HG03060 (cell line): ENCODE data around the gene HLA-B.
A peak's percentile ranks its signal among the peaks of the same experiment; 100 is the strongest.
"Not testable (repeated sequence)": the region's sequence is repeated elsewhere in the genome, so short reads cannot be mapped to it uniquely, and the experiment has no call there.

Experiments used
- ATAC-seq: cut with Tn5 transposase; IDR thresholded peaks from one replicate; pipeline ENCODE4 v1.9.1; 2021; ENCODE audit warnings: low read depth, moderate number of reproducible peaks; ENCODE audit not compliant: unreplicated experiment

The HLA-B gene

DNA sequence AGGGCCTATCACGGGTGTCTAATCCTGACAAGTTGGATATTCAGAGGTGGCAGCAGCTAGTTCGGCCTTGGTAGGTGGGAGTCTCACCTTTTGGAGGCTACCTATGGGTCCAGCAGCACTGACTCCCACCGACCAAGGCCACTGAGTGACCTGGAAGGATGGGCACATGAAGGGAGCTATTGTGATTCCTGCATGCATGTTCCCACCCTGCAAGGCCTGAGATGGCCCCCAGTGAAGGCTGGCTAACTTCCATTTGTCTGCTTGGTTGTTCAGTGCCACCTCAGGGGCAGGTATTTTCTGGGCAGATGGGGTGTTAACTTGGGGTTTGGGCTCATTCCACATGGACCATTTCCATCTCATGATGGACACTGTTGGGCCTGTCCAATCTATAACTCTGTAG, 28.1 kb upstream of the HLA-B start:
- ATAC-seq = no peak

DNA sequence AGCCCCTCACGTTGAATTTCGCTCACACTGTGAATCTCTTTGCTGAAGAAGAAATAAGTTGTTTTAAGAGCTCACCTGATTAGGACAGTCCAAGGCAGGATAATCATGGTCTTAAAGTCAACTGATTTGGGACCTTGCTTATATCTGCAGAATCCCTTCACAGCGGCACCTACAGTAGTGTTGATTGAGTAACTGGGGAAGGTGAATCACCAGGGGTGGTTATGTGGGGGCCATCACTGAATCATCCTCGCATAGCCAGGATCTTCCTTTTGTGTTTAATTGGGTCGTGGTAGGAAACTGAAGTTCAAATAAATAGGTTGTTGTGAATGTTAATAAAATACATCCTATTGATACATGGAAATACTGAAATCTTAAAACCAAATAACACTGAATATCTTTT, 26.2 kb upstream of the HLA-B start:
- ATAC-seq = no peak

DNA sequence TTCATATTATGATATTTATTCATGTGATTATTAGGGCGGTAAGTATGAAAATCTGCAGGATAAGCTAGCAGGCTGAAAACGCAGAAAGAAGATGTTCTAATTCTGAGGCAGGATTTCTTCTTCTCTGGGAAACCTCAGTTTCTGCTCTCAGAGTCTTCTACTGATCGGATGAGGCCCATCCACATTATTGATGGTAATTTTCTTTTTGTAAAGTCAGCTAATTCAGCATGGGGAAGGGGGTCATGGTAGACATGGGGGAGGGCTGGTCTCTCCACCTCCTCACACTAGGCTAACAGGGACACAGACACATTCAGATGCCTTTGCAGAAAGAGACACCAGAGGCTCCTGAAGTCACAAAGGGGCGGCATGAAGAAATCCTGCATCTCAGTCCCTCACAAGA, 24.7 kb upstream of the HLA-B start:
- no peak for ATAC-seq

DNA sequence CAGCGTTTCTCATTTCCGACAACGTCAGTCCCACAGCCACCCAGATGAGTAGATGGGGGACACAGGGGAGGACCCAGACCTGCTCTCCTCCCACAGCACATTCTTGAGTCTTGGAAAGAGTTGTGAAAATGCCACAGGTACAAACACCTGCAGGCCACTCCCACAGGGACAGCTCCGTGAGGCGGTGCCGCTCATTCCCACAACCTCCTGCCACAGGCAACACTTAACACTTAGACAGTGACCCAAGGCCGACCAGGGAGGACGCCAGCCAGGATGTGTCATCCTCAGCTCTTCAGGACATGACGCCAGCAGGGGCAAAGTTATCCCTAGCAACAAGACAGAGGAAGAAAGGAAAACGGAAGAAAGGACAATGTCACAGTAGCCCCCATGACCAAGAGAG, 22.9 kb upstream of the HLA-B start:
- ATAC-seq = no peak

DNA sequence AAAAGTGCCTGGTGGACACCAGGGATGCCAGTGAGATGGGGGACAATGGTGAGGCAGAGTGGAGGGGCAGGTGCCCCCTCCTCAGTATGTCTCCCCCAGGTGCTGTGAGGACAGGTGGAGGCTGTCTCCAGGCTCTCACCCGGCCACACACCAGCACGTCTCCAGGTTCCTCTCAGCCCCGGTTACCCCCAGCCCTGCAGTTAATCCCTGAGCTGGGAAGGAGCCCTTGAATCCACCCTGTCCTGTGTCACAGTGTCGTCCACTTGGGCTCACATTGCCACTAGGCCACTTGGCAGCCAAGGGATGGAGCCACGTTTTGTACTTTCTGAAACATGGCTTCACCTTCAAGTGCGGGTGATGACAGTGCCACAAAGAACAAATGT, 21.7 kb upstream of the HLA-B start:
- no peak for ATAC-seq

DNA sequence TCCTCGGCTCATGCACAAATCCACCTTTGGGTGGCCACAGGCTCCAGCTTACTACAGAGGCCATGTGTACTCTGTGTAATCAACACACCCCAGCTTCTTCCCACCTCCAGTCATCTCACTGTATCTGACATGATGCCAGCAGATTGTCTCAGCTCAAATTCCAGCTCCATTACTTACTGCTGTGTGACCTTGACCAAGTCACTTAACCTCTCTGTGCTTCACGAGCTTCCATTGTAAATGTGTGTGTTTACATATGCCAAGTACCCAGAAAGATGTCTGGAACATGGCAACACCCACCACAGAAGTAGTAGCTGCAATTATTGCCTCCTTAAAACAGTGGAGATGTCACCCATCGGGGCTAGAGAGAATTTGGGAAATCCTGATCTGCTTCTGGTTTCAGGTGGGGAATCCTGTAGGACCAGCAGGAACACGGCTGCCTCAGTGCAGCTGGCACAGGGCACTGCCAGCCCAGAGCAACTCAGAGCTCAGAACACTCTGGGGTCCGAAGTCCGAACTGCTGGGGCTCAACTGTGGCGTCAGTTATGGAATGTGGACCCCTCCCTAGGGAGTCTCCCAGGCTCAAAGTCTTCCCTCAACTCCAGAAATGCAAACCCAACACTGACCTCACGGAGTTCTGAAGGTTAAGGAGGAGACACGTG, 21.2 kb upstream of the HLA-B start:
- ATAC-seq = no peak

DNA sequence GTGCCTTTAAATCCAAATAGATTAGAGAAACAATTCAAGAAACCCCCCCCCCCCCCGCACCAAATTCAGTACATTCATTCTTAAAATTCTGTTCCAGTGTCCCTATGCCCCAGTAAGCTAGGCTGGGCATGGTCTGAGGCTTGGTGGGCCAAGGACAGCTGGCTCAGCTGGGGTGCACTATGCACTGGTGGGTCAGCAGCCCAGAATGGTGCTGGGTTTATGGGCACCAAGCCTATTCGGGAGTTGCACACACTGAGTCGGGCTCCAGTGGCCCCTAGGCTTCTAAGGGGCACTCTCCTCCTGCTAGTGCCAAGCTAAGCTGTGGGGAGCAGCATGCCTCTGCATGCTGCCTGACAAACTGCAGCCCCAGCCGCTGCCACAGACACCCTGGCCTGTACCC, 20.1 kb upstream of the HLA-B start:
- ATAC-seq = no peak

DNA sequence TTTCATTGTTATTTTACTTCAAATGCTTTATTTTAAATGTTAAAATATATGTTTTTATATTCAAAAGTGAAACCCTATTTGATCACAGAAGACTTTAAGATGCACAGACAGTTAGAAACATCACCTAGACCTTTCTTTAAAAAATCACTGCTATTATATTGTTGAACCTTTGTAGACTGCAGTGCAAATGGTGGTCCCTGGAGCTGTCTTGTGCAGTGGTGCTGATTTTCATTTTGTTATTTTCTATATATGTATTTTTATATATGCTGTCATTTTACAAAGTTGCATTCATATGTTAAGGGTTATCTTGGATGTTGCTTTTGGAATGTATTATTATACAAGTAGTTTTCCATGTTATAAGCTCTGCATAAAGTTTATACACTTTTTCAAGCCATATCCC, 18.7 kb upstream of the HLA-B start:
- no peak for ATAC-seq

DNA sequence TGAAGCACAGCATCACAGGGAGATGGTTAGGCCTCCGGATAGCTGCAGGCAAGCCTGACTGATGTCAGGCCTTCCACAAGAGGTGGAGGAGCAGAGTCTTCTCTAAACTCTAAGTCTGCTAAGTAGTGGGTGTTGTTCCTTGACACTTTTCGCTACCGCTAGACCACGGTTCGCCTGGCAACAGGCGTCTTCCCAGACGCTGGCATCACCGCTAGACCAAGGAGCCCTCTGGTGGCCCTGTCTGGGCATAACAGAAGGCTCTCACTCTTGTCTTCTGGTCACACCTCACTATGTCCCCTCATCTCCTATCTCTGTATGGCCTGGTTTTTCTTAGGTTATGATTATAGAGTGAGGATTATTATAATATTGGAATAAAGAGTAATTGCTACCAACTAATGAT, 17.1 kb upstream of the HLA-B start:
- ATAC-seq = not testable (repeated sequence)

DNA sequence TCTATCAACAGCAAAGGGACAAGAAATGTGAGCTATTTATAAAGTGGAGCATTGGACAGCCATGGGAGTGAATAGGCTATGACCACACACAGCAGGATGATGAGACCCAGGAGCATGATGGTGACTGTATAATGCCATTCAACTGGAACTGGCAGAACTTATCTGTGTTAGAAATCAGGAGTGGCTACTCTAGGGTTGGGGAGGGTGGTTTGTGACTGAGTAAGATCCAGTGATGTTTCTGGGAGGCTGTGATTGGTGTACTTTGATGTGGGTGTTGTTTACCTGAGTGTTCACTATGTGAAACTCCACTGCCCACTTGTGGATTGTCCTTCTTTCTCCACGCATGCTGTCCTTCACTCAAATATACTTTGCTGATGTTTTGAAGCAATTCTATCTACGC, 11.5 kb upstream of the HLA-B start:
- no peak for ATAC-seq

DNA sequence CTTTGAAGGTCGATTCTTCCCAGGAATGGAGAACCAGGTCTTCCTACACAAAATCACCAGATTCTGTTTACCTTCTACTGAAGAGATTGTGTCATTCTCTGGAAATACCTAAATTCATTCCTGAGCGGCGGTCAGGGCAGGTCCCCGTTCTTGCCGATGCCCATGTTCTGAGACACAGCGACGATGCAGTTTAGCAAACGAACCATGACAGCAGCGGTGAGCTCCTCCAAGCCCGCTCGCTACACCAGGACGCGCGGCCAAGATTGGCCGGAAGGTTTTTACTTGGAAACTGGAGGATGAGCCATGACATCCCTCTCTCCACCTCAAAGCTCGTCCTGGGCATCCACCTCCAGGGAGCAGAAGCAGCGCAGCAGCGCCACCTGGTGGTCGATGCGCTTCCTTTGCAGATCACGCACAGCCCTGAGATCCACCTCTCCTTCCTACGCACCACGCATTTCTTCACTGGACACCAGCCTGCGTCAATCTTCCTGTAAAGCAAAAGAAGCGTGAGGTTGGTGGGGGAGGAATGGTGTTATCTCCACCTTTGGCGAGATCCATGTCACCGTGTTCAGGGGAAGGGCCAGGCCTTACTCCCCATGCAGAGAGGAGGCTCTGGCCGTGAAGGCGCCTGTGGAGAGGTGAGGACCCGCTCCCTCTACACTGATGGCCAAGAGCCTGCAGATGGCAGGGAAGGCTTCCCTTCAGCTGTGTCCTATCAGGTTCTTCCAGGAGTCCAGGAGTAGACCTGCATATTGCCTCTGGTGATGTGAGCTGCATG, 9.9 kb upstream of the HLA-B start:
- ATAC-seq = peak; percentile 62

DNA sequence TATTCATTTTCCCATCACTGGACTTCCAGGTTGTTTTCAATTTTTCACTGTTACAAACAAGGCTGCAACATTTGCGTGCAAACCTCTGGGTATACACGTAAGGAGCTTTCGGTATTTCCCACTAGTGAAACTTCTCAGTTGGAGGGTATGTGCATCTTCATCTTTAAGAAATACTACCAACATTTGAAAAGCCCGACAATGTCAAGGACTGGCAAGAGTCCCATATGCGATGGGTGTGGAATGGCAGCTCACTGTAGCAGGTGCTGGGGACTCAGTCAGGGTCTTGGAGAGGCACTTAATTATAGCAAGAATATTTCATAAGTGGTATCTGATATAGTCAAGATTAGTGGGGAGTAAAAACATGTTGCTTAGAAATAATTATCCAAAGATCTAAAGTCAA, 8.9 kb upstream of the HLA-B start:
- ATAC-seq = no peak

DNA sequence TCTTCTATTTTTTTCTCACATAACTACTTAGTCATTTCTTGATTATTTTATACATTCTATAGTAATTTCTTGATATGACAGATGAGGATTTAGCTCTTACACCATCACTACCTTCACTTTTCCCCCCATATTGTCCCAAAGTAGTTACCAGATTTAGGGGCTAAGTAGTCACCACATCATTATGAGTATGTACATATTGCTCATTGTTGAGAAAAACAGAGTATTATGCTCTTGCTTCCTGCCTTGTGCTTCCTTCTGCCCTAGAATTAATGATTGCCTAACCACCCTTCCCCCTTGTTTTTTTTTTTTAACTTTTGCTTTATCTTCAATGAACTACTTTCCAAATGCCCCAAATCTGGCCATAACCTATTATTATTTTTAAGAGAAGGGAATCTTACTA, 6.8 kb upstream of the HLA-B start:
- no peak for ATAC-seq

DNA sequence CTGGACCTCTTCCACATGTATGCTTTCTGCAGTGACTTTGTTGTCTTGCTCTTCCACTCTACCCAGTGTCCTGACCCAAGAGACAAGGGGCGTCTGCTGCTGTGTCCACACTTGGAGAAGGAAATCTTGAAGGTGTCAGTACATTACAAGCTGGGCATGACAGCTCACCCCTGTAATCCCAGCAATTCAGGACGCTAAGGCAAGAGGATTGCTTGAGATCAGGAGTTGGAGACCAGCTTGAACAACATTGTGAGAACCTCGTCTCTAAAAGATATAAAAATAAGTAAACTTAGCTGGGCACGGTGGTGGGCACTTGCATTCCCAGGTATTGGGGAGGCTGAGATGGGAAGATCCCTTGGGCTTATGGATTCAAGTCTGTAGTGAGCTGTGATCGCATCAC, 5.8 kb upstream of the HLA-B start:
- no peak for ATAC-seq

DNA sequence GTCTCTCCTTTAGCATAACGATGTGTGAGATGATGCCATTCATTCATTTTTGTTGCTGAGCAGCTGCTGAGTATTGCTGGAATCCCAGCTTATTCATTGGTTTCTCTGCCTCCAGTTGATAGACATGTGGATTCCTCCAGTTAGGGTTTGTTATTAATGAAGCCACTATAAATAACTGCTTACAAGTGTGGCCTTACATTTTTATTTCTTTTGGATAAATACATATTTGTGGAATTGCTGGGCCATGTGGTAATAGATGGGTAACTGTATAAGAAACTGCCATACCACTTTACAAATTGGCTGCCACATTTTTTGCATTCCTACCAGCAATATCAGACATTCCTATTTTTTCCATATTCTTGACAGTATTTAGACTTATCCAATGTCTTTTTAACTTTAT, 2.6 kb upstream of the HLA-B start:
- ATAC-seq = no peak

DNA sequence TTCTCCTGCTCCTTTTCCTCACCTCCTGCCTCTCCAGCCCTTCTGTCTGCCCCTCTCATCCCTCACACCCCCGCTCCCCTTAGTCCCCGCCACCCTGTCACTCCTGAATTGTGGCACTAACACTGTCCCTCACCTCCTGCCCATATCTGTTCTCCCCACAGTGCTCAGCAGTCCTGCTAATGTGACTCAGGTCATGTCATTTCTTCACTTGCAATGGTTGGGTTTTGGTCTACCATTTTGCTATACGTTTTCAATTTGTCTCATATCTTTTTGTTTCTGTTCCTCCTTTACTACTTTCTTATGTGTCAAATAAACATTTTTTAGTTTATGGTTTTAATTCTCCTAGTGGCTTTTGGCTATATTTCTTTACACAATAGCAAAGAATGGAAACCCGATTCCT, 1.3 kb upstream of the HLA-B start:
- no peak for ATAC-seq

DNA sequence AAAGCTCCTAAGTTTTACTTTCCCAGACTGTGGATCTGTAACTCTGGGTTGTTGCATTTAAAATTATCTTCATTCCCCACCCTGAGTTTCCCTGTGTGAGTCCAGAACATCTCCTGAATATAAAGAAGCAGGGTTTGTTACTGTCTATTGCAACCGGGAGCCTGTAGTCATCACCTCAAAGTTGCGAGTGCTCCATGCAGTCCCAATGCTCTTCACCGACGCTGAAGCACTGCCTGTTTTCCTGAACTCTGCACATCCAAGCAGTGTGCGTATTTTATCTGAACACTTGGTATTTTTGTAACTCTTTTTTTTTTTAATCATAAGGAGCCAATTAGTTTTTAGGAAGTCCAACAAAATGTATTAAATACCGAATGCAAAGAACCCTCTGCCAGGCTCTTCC, 907 bp upstream of the HLA-B start:
- no peak for ATAC-seq

DNA sequence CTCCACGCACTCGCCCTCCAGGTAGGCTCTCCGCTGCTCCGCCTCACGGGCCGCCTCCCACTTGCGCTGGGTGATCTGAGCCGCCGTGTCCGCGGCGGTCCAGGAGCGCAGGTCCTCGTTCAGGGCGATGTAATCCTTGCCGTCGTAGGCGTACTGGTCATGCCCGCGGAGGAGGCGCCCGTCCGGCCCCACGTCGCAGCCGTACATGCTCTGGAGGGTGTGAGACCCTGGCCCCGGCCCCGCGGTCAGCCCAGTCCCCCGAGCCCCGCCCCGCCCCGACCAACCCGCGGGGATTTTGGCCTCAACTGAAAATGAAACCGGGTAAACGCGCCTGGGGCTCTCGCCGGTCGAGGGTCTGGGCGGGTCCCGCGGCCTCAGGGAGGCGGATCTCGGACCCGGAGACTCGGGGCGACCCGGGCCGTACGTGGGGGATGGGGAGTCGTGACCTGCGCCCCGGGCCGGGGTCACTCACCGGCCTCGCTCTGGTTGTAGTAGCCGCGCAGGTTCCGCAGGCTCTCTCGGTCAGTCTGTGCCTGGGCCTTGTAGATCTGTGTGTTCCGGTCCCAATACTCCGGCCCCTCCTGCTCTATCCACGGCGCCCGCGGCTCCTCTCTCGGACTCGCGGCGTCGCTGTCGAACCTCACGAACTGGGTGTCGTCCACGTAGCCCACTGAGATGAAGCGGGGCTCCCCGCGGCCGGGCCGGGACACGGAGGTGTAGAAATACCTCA, 598 bp downstream of the HLA-B start:
- ATAC-seq = no peak

DNA sequence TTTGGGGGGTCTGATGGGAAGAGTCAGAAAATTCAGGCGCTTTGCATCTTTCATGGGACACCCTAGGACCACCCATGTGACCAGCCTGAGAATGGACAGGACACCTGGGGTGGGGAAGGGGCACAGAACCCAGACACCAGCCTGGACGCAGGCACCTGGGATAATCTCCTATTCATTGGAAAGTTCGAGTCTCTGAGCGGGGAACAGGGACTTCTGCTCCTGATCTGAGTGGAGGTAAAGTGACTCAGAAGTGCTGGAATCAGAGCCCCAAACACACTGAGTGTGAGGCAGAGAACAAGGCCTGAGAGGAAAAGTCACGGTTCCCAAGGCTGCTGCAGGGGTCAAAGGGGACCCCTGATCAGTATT, 1.4 kb downstream of the HLA-B start:
- no peak for ATAC-seq

DNA sequence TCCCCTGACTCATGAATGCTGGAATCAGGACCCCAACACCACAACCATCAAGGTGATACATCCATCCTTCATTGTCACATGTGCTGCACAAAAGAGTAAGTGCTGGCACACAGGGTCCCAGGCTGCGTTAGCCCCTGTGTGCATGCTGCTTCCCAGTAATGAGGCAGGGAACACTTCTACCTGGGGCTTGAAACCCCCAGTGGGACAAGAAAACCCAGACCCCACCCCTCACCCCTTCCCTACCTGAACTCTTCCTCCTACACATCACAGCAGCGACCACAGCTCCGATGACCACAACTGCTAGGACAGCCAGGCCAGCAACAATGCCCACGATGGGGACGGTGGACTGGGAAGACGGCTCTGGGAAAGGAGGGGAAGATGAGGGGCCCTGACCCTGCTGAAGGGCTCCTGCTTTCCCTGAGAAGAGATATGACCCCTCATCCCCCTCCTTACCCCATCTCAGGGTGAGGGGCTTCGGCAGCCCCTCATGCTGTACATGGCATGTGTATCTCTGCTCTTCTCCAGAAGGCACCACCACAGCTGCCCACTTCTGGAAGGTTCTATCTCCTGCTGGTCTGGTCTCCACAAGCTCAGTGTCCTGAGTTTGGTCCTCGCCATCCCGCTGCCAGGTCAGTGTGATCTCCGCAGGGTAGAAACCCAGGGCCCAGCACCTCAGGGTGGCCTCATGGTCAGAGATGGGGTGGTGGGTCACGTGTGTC, 2.0 kb downstream of the HLA-B start:
- no peak for ATAC-seq

DNA sequence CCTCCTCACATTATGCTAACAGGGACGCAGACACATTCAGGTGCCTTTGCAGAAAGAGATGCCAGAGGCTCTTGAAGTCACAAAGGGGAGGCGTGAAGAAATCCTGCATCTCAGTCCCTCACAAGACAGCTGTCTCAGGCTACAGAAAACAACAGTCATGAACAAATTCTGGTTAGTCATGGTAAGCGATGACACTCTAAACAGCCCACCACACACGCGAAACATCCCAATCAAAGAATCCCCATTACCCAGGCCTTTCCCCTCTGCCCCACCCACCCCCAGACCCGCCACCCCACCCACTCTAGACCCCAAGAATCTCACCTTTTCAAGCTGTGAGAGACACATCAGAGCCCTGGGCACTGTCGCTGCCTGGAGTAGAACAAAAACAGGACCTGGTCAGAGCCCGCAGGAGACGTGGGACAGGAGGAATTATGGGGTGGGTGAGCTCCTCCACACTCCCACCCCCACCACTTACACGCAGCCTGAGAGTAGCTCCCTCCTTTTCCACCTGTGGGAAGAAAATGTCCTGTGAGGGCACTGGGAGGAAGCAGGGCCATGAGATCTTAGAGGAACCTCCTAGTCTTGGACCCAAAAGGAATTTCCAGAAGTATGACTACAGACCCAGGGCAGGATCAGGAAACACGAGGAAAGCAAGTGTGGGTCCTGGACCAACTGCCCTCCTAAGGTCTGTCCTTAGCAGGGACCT, 2.7 kb downstream of the HLA-B start:
- no peak for ATAC-seq
